NCI-H2171 (cell line): ENCODE results near the gene ZFP42.
"Not testable (repeated sequence)": the region's sequence is repeated elsewhere in the genome, so short reads cannot be mapped to it uniquely, and the experiment has no call there.

Source experiments
- DNase-seq: peaks from one replicate; lab custom pipeline; 2025; lab: John Stamatoyannopoulos, UW

Gene ZFP42

DNA sequence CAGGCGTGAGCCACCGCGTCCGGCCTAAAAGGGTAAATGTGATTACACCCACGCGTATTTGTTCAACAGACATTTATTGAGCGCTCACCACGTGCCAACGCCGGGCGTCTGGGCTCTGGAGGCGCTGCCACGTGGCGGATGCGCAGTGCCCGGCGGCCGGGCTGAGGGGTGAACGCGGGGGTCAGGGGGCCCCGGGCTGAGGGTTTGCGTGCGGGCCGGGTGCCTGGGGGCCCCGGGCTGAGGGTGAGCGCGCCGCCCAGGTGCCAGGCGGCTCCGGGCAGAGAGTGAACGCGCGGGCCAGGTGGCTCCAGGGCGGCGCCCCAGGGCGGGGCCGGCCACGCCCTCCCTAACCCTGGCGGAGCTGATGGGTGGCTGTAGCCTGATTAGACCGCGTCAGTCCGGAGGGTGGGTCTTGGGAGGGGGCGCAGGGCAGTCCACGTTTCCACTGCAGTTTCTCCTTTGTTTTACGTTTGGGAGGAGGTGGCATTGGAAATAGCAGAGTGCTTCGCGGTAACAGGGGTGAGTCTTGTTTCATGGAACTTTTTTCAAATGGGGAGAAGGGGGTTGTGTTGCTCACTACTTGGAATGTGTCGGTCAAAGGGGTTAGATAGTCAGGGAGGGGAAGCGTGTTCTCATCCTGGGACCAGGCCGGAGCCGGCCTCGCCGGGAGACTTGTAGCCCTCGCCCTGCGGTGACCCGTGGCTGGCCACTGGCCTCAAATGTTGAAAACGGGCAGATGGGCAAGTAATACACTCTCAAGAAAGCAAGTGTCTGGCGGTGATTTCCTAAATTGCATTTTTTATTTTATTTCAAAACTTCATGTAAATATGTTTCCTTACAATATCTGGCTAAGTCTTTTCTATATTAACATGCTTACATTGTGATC, at the start of gene ZFP42:
TSS of gene ZFP42 (plus strand) at position 450 of the 886 bp plus-strand sequence. CDS start 7,037 bp downstream, outside the sequence.
- DNase-seq, result no peak

DNA sequence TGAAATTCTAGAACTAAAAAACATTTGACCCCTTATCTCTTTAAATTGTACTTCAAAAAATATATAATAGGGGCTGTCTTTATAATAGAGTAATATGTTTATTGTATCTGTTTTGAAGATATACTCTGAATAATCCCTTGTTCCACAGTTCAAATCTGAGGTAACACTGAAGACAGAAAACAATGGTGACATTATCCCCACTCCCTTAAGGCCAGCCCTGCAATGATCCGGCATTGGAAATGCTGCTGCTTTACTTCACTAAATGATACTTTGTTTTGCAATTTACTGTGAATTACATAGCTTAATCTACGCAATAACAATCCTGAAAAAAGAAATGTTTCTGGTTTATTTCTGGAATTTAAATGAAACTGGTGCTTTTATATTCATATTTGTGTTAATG, 34.4 kb upstream of the ZFP42 start:
- DNase-seq, result no peak

DNA sequence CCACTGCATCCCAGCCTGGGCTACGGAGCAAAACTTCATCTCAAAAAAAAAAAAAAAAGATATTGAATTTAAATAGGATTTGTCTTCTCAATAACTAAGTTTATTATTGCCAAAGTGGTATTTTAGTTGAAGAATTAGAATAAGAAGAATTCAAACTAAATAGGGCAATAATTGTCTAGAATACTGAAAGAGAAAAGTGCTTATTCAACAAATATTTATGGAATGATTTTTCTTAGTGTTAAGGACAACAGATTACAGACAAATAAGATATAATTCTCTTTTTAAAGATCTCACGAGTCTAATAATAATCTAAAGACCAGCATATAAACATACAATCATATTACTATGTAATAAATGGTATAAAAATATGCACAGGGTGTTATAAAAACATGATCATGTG, 33.6 kb upstream of the ZFP42 start:
- no peak for DNase-seq

DNA sequence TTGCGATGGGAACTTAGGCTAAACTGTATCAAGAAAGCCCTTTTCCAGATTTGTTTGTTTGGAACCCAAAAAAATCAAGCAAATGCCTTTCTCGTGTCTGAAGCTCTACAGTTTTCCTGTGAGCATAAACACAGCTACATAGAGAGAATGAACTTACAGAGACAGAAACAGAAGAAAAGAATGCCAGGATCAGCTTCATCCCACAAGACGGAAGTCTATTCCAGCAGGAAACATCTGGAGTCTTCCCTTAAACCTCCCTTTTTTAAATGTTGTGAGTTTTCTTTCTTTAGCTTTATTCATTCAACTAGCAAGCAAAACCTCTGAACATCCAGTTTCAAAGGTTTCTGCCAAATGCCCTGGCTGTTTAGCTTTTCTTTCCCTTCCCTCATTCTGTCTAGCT, 32.6 kb upstream of the ZFP42 start:
- no peak for DNase-seq

DNA sequence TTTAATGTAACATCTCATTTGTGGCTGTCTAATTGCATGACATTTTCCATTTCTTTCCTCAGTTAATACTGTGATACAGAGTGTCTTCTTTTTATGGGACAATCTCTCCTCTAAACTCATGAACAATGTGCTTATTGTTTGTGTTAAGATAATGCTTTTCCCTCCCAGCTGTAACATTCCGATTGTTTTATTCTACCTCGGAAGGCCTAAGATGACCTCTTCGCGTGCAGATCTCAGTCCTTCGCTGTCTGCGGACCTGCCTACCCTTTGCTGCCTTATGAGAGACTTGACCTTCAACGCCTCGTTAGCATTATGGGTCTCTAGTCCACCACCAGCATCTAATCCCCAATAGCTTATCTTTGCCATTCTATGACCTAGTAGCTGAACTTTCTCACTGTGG, 29.8 kb upstream of the ZFP42 start:
- no peak for DNase-seq

DNA sequence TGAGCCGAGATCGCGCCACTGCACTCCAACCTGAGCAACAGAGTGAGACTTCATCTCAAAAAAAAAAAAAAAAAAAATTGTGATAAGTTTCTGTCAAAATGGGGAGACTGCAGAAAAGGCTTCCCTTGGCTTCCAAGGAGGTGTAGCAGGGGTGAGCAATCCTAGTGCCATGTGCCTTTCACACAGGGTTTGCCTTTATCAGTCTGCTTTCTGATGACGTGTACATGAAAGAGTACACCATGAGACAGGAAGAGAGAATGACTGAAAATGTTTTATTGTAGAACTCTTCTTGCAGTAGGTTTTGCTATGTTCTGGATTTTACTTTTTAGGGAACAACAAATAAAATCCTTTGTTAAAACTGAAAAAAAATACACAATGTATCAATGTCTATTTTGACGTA, 23.4 kb upstream of the ZFP42 start:
- DNase-seq, result no peak

DNA sequence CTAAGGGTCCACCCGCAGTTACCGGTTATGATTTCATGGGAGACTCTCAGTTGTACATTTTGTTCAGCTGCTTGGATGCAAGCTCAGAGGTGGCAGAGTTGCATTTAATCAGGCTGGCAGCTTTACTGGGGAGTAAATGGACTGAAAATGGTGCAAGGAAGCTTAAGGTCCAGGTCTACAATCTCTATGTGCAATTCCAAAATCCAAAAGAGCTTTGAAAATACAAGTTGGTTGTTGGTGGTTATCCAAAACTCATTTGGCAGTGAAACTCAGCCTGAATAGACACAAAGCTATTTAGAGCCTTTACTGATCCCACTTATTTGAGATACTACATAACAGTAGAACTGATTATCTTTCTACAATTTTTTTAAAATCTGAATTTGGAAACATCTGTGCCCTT, 11.8 kb upstream of the ZFP42 start:
- no peak for DNase-seq

DNA sequence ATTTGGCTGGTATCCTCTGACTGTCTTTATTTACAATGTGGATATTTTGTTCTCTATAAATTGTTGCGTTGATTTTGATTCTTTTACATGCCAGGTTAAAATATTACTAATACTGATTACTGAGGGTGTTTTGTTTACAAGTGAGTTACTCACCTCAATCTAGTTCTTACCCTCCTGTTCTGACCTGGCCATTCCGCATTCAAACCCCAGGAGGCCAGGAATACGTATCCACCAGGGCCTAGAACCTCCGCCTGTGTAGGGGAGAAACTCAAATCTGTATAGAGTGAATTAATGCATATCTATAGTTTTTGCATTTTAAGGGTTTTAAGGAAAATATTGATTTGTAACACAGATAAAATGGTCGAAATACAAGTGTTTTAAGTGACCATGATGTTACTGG, 2.6 kb upstream of the ZFP42 start:
- no peak for DNase-seq

DNA sequence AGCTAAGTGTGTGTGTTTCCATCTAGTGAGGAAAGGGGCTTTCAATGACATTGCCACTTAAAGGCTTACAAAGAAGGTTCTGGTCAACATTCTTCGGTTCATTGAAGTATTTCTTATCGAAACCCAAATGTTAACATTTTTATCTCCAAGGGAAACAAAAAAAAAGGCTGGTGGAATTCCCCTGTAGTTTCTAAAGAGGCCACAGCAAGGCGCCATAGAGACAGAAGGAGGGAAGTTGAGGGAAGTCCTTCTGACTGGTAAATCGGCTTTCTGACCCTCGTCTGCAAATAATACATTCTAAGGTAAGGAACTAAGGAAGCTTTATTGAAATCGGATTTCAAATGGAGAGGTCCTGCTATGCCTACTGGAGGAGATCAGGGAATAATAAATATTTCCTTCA, 1.7 kb upstream of the ZFP42 start:
- no peak for DNase-seq

DNA sequence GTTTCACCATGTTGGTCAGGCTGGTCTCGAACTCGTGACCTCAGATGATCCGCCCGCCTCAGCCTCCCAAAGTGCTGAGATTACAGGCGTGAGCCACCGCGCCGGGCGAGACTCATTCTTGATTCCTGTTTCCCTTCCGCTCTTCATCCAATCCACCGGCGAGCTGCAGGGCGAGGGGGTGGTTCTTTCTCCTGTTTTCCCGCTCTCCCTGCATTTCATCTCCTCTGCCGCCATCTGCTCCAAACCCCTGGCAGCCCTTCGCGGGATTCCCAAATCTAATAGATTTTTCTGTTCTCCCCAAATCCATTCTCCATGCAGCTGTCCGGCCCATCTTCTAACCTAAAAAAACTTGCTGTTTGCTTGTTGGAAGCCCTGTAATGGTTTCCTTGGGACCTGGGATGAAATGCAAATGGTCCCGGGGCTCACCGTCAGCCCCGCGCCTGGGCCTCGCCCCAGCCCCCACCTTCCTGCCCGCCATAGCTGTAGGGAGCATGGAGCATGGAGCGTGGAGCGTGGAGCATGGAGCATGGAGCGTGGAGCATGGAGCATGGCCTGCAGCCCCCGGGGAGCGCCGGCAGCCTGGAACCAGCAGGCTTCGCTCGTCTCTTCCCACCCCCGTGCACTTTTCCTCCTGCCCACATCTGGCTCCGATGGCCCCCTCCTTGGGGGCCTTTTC, 1.1 kb downstream of the ZFP42 start:
- no peak for DNase-seq

DNA sequence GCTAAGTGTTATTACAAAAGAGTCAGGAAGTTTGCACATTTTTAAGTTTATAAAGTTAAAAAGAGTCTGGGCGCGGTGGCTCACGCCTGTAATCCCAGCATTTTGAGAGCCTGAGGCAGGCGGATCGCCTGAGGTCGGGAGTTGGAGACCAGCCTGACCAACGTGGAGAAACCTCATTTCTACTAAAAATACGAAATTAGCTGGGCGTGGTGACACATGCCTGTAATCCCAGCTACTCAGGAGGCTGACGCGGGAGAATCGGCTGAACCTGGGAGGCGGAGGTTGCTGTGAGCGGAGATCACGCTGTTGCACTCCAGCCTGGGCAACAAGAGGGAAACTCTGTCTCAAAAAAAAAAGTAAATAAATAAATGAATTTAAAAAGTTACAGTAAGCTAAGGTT, 2.4 kb downstream of the ZFP42 start:
- DNase-seq, result not testable (repeated sequence)

DNA sequence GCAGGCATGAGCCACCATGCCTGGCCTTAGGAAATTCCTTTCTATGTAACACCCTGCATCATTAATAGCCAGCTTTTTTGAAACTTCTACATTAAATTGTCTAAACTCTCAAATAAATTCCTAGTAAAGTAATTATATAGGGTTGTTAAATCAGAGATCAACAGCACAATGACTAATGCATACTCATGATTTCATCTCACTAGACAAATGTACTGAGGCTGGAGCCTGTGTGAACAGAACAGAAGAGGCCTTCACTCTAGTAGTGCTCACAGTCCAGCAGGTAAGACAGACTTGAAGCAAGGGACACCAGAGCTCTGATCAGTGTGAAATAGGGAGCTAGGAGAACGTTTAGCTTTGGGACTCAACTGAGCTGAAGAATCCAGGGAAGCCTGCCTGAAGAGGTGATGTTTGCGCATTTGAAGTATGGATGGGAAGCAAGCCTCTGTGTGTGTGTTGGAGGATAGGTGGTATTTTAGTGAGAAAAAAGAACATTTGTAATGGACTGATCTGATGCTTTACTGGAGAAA, 3.9 kb downstream of the ZFP42 start:
- no peak for DNase-seq

DNA sequence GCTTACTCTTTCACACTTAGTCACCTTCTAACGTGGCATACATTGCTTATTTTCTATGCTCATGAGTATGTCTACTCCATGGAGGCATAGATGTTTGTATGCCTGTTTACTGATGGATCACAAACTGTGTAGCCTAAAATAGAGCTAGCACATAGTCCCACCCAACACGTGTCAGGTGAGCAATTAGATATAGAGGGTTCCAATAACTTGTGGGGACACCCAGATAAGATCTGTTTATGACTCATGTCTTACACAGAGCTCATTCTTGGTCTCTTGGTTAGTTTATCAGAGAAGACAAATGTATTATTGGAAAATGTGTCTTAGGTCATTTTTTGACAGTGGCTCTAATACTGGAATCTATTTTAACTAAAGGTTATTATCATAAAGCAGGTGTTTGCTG, 6.8 kb downstream of the ZFP42 start:
- DNase-seq, result no peak

DNA sequence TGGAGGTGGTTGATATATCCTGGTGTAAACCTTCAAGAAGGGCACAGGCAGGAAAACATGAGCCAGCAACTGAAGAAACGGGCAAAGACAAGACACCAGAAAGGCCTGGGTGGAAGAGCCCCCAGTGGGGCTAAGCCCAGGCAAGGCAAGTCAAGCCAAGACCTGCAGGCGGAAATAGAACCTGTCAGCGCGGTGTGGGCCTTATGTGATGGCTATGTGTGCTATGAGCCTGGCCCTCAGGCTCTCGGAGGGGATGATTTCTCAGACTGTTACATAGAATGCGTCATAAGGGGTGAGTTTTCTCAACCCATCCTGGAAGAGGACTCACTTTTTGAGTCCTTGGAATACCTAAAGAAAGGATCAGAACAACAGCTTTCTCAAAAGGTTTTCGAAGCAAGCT, 7.2 kb downstream of the ZFP42 start:
- DNase-seq, result no peak

DNA sequence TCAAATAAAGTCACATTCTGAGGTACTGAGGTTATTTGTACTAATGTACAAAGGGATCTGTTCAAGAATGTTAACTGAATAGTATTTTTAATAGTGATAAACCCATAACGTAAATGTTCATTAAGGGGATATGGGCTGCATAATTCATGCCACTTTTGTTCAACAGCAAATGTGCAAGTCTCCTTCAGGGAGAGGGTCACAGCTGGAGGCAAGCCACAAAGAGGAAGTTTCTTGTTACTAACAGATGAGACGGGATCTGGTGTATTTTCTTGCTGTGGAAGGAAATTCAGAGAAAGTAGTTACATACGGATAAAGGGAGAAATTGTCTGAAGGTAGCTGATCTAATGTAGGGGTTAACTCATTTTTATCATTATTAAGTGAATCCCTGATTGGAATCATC, 10.0 kb downstream of the ZFP42 start:
- DNase-seq, result no peak

DNA sequence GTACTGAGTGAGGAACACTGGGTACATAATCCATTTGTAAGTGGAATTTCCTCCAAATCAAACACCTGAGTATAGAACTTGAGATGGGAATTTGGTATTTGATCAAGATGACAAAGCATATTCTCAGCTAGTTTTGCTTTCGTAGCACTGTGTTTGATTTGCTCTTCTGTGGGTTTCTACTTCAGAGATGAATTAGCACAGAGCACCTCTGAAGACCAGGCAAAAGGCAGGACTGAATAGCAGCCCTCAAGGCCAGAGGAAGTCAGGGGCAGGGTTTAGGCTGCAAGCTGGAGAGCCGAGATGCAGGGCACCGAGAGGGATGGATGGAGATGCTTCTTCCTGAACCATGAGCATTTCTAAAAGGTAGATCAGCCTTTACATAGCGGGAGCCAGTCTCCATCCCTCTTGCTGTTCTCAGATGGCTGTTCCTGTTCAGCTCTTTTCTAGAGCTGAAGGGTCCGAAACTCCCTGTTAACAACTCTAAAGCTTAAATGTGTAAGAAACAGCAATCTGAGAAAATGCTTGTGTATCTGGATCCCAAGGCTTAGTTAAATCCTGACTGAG, 10.8 kb downstream of the ZFP42 start:
- DNase-seq, result no peak

DNA sequence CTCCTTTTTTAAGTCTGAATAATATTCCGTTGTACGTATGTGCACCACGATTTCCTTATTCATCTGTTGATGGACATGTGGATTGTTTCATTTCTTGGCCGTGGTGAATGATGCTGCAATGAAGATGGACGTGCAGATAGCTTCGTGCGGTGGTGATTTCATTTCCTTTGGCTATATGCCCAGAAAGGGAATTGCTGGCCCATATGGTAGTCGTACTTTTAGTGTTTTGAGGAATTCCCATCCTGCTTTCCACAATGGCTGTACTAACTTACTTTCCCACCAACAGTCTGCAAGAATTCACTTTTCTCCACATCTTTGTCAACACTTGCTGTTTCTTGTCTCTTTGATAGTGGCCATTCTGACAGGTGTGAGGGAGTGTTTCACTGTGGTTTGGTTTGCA, 12.8 kb downstream of the ZFP42 start:
- DNase-seq, result no peak

DNA sequence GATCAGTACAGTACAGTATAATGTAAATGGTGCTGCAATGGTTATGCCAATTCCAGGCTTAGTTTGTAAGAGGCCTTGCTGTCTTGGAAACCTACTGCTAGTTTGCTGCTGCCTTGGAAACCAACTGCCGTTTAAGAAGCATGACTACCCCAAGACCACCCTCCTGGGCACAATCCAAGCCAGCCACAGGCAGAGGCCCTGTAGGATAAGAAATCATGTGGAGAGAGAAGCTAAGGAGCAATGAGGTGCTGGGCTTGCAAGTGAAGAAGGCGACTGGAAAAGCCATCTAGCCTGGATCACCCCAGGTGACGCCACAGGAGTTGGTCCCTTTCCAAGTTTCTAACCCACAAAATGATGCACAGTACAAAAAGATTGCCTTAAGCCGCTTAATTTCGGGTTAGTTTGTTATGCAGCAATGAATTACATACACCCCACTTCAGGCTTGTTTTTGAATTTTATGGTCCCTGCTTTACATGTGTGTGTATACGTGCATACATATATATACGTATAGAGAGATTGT, 16.9 kb downstream of the ZFP42 start:
- DNase-seq, result no peak

DNA sequence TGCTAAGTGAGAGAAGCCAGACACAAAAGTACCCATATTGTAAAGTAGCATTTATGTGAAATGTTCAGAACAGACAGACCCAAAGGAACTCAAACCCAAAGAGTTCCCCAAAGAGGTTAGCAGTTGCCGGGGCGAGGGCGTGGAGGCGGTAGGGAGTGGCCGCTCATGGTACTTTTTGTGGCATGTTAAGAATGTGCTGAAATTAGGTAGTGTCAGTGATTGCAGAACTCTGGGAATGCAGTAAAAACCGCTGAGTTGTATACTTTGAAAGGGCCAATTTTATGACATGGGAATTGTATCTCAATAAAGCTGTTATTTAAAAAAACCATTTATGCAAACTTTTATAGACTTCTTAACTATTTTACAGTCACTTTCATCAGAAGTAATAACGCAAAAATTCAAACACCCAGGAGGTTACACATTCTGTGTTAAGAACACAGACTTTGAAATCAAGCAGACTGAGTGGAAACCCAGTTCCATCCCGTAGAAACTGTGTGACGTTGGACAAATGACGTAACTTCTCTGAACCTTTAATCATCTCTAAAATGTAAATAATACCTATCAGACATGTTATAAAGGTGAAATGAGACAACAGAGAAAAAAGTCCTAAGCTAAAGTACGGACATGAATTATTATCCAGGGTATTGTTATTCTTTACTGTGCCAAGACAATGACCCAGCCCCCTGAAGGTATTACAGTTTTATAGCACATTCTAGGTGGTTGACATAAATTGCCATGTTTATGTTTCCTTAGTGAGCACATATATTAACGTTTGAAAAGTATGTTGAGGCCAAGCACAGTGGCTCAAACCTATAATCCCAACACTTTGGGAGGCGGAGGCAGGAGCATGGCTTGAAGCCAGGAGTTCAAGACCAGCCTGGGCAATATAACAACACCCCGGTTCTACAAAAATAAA, 19.7 kb downstream of the ZFP42 start:
- DNase-seq, result no peak

DNA sequence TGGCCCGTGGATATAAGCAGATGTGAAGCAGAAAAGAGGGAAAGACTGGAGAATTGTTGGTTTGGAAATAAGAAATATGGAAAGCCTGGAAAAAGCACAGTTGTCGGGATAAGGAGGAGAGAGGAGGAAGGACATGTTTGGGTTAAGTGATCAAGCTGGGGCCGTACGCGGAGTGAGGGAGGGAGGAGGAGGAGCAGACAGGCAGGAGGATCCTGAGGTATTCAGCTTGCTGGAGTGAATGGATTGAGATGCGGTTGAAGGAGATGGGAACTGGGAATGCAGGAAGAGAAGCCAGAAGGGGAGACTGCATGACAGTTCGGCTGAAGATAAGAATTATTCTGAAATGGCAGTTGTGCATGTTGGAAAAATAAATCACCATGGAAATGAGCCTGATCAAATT, 21.2 kb downstream of the ZFP42 start:
- no peak for DNase-seq

DNA sequence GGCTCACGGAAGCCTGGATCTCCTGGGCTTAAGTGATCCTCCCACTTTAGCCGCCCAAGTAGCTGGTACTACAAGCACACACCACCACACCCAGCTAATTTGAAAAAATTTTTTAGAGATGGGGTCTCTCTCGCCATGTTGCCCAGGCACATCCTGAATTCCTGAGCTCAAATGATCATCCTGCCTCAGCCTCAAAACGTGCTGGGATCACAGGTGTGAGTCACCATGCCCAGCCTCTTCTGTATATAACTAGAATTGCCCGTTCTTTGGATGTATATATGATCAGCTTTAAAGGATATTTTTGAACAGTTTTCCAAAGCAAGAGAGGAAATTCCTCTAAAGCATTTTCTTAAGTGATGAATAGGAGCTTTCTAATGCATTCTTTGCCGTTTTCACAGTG, 22.7 kb downstream of the ZFP42 start:
- no peak for DNase-seq
